Right ventricle myocardium inferior (tissue), 1 donor: Measurements from ENCODE around the gene ESRP2. TPM values are rescaled to one million over a fixed set of nuclear protein-coding genes. Genes with fewer than 3 reads are reported as not detected.

ENCODE experiments used
- ATAC-seq: fragments of 200-7000 bp; cut with Tn5 transposase; one replicate; pipeline ENCODE4 v1.9.1; 2020; ENCODE audit warnings: mild to moderate bottlenecking, moderate library complexity
- DNase-seq: peaks from one replicate; pipeline ENCODE4 v3.0.0; 2021; ENCODE audit errors: missing footprints
- intact Hi-C: fragments of 100-400 bp; cut with DNase I; formaldehyde crosslinking; loops from one replicate; pipeline ENCODE4 v1.11.0; 2022
- long read RNA-seq: library from polyadenylated mRNA; unstranded; transcript quantifications from one replicate; pipeline ENCODE4 v2.0.0, GENCODE V29; 2021
- total RNA-seq: library from RNA; stranded (reverse); fragmentation: NEBNext Ultra II Directional; extraction: Animal tissue kit (Norgen Biotek cat#: 25700); gene quantifications from one replicate; pipeline ENCODE4 v1.2.1, GENCODE V29; 2021
- donor health status: DM: no; HTN: yes; CAD: no; lungs with severe emphysema.

Gene ESRP2
- 0.41 TPM for total RNA-seq
- long read RNA-seq, partial matches to known transcripts: 0 of 1 reads
- long read RNA-seq, other reads (novel, unspliced or antisense): 0 of 1 reads

GRCh38 chr16:68235887-68236136, at the start of gene ESRP2:
TSS of gene ESRP2 (minus strand) at chr16:68236127. CDS start at chr16:68236045, 82 bp downstream.
- ATAC-seq (no peak), DNase-seq (no peak)
- intact Hi-C loops: no loop called here

GRCh38 chr16:68285683-68286082, 49.8 kb upstream of the ESRP2 start:
- DNase-seq: no peak
- intact Hi-C loops: no loop called here
- ATAC-seq: no peak

- no peak for ATAC-seq
- intact Hi-C loops: no loop called here
- DNase-seq: no peak
Measured at GRCh38 chr16:68284847-68285246, 48.9 kb upstream of the ESRP2 start.

- no peak for DNase-seq
- intact Hi-C loops: loop anchor here (2.0 kb wide), 1 partner anchor 19 kb away; the partner anchor contains the start of gene SLC7A6
- peak; percentile 77 for ATAC-seq
Measured at GRCh38 chr16:68283801-68284598, 48.1 kb upstream of the ESRP2 start.

GRCh38 chr16:68283346-68283745, 47.4 kb upstream of the ESRP2 start:
- ATAC-seq (no peak), DNase-seq (no peak)
- intact Hi-C loops: loop anchor here (2.0 kb wide), 1 partner anchor 19 kb away; the partner anchor contains the start of gene SLC7A6

GRCh38 chr16:68282064-68282452, 46.1 kb upstream of the ESRP2 start:
- intact Hi-C loops: loop anchor here (2.0 kb wide), 1 partner anchor 17 kb away; the partner anchor contains the start of gene SLC7A6
- no peak for DNase-seq
- no peak for ATAC-seq

GRCh38 chr16:68281368-68282063, 45.6 kb upstream of the ESRP2 start:
- DNase-seq: no peak
- intact Hi-C loops: loop anchor here (2.0 kb wide), 1 partner anchor 17 kb away; the partner anchor contains the start of gene SLC7A6
- no peak for ATAC-seq

- ATAC-seq: no peak
- intact Hi-C loops: no loop called here
- DNase-seq: no peak
Measured at GRCh38 chr16:68279726-68280558, 44.0 kb upstream of the ESRP2 start.

GRCh38 chr16:68276223-68276622, 40.3 kb upstream of the ESRP2 start:
- intact Hi-C loops: no loop called here
- DNase-seq (no peak), ATAC-seq (peak; percentile 48)

- DNase-seq (no peak), ATAC-seq (no peak)
- intact Hi-C loops: no loop called here
Measured at GRCh38 chr16:68275611-68276191, 39.8 kb upstream of the ESRP2 start.

GRCh38 chr16:68274441-68274840, 38.5 kb upstream of the ESRP2 start:
- intact Hi-C loops: no loop called here
- DNase-seq (no peak), ATAC-seq (peak; percentile 58)

- DNase-seq (no peak), ATAC-seq (no peak)
- intact Hi-C loops: no loop called here
Measured at GRCh38 chr16:68273896-68274295, 38.0 kb upstream of the ESRP2 start.

GRCh38 chr16:68273459-68273858, 37.5 kb upstream of the ESRP2 start:
- no peak for DNase-seq
- no peak for ATAC-seq
- intact Hi-C loops: no loop called here

GRCh38 chr16:68272507-68273209, 36.7 kb upstream of the ESRP2 start:
- ATAC-seq: no peak
- intact Hi-C loops: no loop called here
- no peak for DNase-seq

- intact Hi-C loops: no loop called here
- no peak for ATAC-seq
- no peak for DNase-seq
Measured at GRCh38 chr16:68270353-68270752, 34.4 kb upstream of the ESRP2 start.

GRCh38 chr16:68269793-68270192, 33.9 kb upstream of the ESRP2 start:
- ATAC-seq (no peak), DNase-seq (no peak)
- intact Hi-C loops: no loop called here

GRCh38 chr16:68267612-68268405, 31.9 kb upstream of the ESRP2 start:
- ATAC-seq (no peak), DNase-seq (no peak)
- intact Hi-C loops: no loop called here
